Thymus (tissue), 11 donors: Measurements from ENCODE around the gene NUDT8. TPM values are rescaled to one million over a fixed set of nuclear protein-coding genes. Genes with fewer than 3 reads are reported as not detected.
A peak's percentile ranks its signal among the peaks of the same experiment; 100 is the strongest.

Experiments used
- DNase-seq, 9 donors: peaks; one replicate each; pipeline ENCODE4 v3.0.0-alpha.2; 2013; ENCODE audit warnings: low spot score in 9 of 9, low read depth in 6 of 9, missing footprints in 1 of 9
- H3K27ac ChIP-seq, 2 donors: one replicate each; pipeline ENCODE4 v1.5.1; 2013; ENCODE audit warnings: control low read depth in 1 of 2, low read depth in 1 of 2, low read length in 1 of 2, mild to moderate bottlenecking in 1 of 2, moderate library complexity in 1 of 2
- H3K27me3 ChIP-seq, 2 donors: one replicate each; pipeline ENCODE4 v1.5.1; 2013; ENCODE audit warnings: low read length in 1 of 2; ENCODE audit not compliant: control insufficient read depth in 2 of 2, insufficient read depth in 1 of 2
- H3K36me3 ChIP-seq, 2 donors: one replicate each; pipeline ENCODE4 v1.5.1; 2013; ENCODE audit warnings: low read length in 1 of 2, mild to moderate bottlenecking in 1 of 2, moderate library complexity in 1 of 2; ENCODE audit not compliant: control insufficient read depth in 2 of 2, insufficient read depth in 2 of 2
- H3K4me1 ChIP-seq, 2 donors: one replicate each; pipeline ENCODE4 v1.5.1; 2013; ENCODE audit warnings: low read length in 2 of 2; ENCODE audit not compliant: control insufficient read depth in 2 of 2, insufficient read depth in 2 of 2
- H3K4me3 ChIP-seq, 2 donors: one replicate each; pipeline ENCODE4 v1.5.1; 2013; ENCODE audit warnings: low read length in 2 of 2, control low read depth in 1 of 2, mild to moderate bottlenecking in 1 of 2
- H3K9me3 ChIP-seq, 2 donors: one replicate each; pipeline ENCODE4 v1.5.1; 2013; ENCODE audit warnings: low read length in 1 of 2, mild to moderate bottlenecking in 1 of 2; ENCODE audit not compliant: control insufficient read depth in 2 of 2, insufficient read depth in 1 of 2
- WGBS: extraction: QIAGEN DNeasy Blood & Tissue Kit; methylation state at CpG from one replicate; pipeline ENCODE4 v1.1.7; 2013; 5-methylcytosine and 5-hydroxymethylcytosine counted together
- polyA plus RNA-seq: library from polyadenylated mRNA; stranded (reverse); fragments of 200-250 nt; gene quantifications from one replicate; pipeline ENCODE4 v1.2.3, GENCODE V29; 2013
- total RNA-seq: library from RNA; stranded (reverse); fragments of 120-200 nt; gene quantifications from one replicate; pipeline ENCODE4 v1.2.4, GENCODE V29; 2013
- donor health status: healthy.

Gene NUDT8
- total and polyA plus RNA-seq, 2 donors: 4.7 to 5.8 TPM

- Histone ChIP-seq H3K4me3 (peak overlapping the region in 1 of 2 donors; percentile 16), H3K27ac (no peak overlapping the region), H3K36me3 (peaks cover 11 to 17% of the 10 kb centered on the region in 2 donors), H3K27me3 (no peaks in the 10 kb centered on the region), H3K9me3 (no peaks in the 10 kb centered on the region), H3K4me1 (peaks cover 43 to 56% of the 10 kb centered on the region in 2 donors)
- peak in 1 of 9 donors; percentile 47 for DNase-seq
- 51% methylated on average over 11 of the region's 11 CpGs for WGBS
These were observed 13.1 kb downstream of the NUDT8 start for GRCh38 chr11:67616431-67617242.

GRCh38 chr11:67615728-67616430 is 13.9 kb downstream of the NUDT8 start:
- peak in 1 of 9 donors; percentile 64 for DNase-seq
- no peak overlapping the region for H3K27ac ChIP-seq
- peaks cover 43 to 56% of the 10 kb centered on the region in 2 donors for H3K4me1 ChIP-seq
- H3K4me3 ChIP-seq: peak overlapping the region; percentile 16 to 17
- H3K9me3 ChIP-seq: no peaks in the 10 kb centered on the region
- H3K36me3 ChIP-seq: peaks cover 19 to 25% of the 10 kb centered on the region in 2 donors
- H3K27me3 ChIP-seq: no peaks in the 10 kb centered on the region
- 37% methylated on average over 34 of the region's 34 CpGs for WGBS

- Histone ChIP-seq H3K4me1 (peaks cover 43 to 56% of the 10 kb centered on the region in 2 donors), H3K9me3 (no peaks in the 10 kb centered on the region)
These were observed 14.7 kb downstream of the NUDT8 start for GRCh38 chr11:67614730-67615714.

GRCh38 chr11:67613960-67614715 is 15.6 kb downstream of the NUDT8 start:
- Histone ChIP-seq H3K4me1 (peaks cover 43 to 56% of the 10 kb centered on the region in 2 donors), H3K36me3 (peaks cover 35 to 38% of the 10 kb centered on the region in 2 donors), H3K4me3 (peak overlapping the region; percentile 49 to 50), H3K9me3 (no peaks in the 10 kb centered on the region), H3K27ac (peak overlapping the region; percentile 96 to 98), H3K27me3 (no peaks in the 10 kb centered on the region)
- 18% methylated on average over 23 of the region's 23 CpGs for WGBS
- peak in 7 of 9 donors; percentile 60 to 90 (median 76) for DNase-seq

More at GRCh38 chr11:67614730-67615714, 14.7 kb downstream of the NUDT8 start:
- DNase-seq: peak in 2 of 9 donors; percentile 62 to 73
- H3K36me3 ChIP-seq: peaks cover 28 to 33% of the 10 kb centered on the region in 2 donors
- no peaks in the 10 kb centered on the region for H3K27me3 ChIP-seq
- H3K27ac ChIP-seq: peak overlapping the region; percentile 96 to 98
- 94% methylated on average over 18 of the region's 18 CpGs for WGBS
- no peak overlapping the region for H3K4me3 ChIP-seq

GRCh38 chr11:67613313-67613959 is 16.3 kb downstream of the NUDT8 start:
- H3K9me3 ChIP-seq: no peaks in the 10 kb centered on the region
- WGBS: 90% methylated on average over 17 of the region's 17 CpGs
- peak overlapping the region; percentile 96 to 98 for H3K27ac ChIP-seq
- H3K27me3 ChIP-seq: no peaks in the 10 kb centered on the region
- peaks cover 43 to 56% of the 10 kb centered on the region in 2 donors for H3K4me1 ChIP-seq
- DNase-seq: no peak
- peaks cover 42 to 45% of the 10 kb centered on the region in 2 donors for H3K36me3 ChIP-seq
- peak overlapping the region in 1 of 2 donors; percentile 49 for H3K4me3 ChIP-seq

- DNase-seq: no peak
- no peaks in the 10 kb centered on the region for H3K27me3 ChIP-seq
- H3K4me1 ChIP-seq: peaks cover 45 to 56% of the 10 kb centered on the region in 2 donors
- H3K36me3 ChIP-seq: peaks cover 46 to 47% of the 10 kb centered on the region in 2 donors
- peak overlapping the region in 1 of 2 donors; percentile 9 for H3K27ac ChIP-seq
- WGBS: 98% methylated on average over 13 of the region's 13 CpGs
- H3K9me3 ChIP-seq: no peaks in the 10 kb centered on the region
- no peak overlapping the region for H3K4me3 ChIP-seq
These were observed 17.0 kb downstream of the NUDT8 start for GRCh38 chr11:67612751-67613150.

GRCh38 chr11:67611704-67612587 is 17.8 kb downstream of the NUDT8 start:
- DNase-seq: no peak
- Histone ChIP-seq H3K36me3 (peaks cover 46 to 47% of the 10 kb centered on the region in 2 donors), H3K27me3 (no peaks in the 10 kb centered on the region), H3K4me1 (peaks cover 44 to 56% of the 10 kb centered on the region in 2 donors), H3K4me3 (no peak overlapping the region), H3K9me3 (no peaks in the 10 kb centered on the region), H3K27ac (no peak overlapping the region)
- WGBS: 97% methylated on average over 37 of the region's 37 CpGs
